ENCODE measurements around the gene LCOR. TPM values are rescaled to one million over a fixed set of nuclear protein-coding genes. Genes with fewer than 3 reads are reported as not detected.

The LCOR gene
- 12.7 and 13.9 TPM in 2 replicates for total RNA-seq

GRCh38 chr10:96831867-96832720, at the start of gene LCOR:
TSS of gene LCOR (plus strand) at chr10:96832298. CDS start at chr10:96949058, 116,760 bp downstream.

Other genes with a start within 250 kb of the LCOR start
- 83.7 and 90.0 TPM in 2 replicates for gene TM9SF3, start 245.3 kb upstream of the LCOR start, total RNA-seq
- 0.09 TPM in 1 of 2 replicates, not detected in the other for gene PIK3AP1, start 111.8 kb upstream of the LCOR start, total RNA-seq